ENCODE data around the gene RACGAP1.

DNA sequence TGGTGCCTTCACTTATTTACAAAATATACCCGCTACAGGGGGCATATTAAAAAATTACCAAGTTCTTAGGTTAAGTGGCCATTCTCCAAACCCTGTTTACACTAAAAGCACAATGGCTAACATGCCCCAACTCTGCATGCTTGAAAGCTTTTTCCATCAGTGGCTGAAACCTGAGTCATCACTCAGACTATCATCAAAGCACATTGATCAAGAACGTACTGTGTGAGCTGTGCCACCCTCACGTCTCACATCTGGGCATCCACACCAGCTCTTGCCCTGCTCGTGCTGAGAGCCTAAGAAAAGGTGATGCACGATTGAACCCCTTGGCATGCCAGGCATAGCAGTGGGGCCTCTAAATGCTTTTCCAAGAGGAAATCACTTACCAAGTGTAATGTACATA lies 39.3 kb downstream of the RACGAP1 start:
- TF ChIP-seq, protein P1, sequence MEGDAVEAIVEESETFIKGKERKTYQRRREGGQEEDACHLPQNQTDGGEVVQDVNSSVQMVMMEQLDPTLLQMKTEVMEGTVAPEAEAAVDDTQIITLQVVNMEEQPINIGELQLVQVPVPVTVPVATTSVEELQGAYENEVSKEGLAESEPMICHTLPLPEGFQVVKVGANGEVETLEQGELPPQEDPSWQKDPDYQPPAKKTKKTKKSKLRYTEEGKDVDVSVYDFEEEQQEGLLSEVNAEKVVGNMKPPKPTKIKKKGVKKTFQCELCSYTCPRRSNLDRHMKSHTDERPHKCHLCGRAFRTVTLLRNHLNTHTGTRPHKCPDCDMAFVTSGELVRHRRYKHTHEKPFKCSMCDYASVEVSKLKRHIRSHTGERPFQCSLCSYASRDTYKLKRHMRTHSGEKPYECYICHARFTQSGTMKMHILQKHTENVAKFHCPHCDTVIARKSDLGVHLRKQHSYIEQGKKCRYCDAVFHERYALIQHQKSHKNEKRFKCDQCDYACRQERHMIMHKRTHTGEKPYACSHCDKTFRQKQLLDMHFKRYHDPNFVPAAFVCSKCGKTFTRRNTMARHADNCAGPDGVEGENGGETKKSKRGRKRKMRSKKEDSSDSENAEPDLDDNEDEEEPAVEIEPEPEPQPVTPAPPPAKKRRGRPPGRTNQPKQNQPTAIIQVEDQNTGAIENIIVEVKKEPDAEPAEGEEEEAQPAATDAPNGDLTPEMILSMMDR (IDR thresholded peaks at IDR 0.05; ENCODE audit: poor library complexity, severe bottlenecking), result no peak
- TF ChIP-seq EP300 (conservative IDR thresholded peaks at IDR 0.05; ENCODE audit: poor library complexity, severe bottlenecking) (no peak), EZH2 (IDR thresholded peaks at IDR 0.05; ENCODE audit: borderline replicate concordance, insufficient read depth, low read length, poor library complexity, severe bottlenecking) (no peak), POLR2AphosphoS5 (IDR thresholded peaks at IDR 0.05) (no peak), TAF1 (IDR thresholded peaks at IDR 0.05; ENCODE audit: low read depth) (no peak), RAD21 (conservative IDR thresholded peaks at IDR 0.05) (no peak)
- TF ChIP-seq, protein P2, sequence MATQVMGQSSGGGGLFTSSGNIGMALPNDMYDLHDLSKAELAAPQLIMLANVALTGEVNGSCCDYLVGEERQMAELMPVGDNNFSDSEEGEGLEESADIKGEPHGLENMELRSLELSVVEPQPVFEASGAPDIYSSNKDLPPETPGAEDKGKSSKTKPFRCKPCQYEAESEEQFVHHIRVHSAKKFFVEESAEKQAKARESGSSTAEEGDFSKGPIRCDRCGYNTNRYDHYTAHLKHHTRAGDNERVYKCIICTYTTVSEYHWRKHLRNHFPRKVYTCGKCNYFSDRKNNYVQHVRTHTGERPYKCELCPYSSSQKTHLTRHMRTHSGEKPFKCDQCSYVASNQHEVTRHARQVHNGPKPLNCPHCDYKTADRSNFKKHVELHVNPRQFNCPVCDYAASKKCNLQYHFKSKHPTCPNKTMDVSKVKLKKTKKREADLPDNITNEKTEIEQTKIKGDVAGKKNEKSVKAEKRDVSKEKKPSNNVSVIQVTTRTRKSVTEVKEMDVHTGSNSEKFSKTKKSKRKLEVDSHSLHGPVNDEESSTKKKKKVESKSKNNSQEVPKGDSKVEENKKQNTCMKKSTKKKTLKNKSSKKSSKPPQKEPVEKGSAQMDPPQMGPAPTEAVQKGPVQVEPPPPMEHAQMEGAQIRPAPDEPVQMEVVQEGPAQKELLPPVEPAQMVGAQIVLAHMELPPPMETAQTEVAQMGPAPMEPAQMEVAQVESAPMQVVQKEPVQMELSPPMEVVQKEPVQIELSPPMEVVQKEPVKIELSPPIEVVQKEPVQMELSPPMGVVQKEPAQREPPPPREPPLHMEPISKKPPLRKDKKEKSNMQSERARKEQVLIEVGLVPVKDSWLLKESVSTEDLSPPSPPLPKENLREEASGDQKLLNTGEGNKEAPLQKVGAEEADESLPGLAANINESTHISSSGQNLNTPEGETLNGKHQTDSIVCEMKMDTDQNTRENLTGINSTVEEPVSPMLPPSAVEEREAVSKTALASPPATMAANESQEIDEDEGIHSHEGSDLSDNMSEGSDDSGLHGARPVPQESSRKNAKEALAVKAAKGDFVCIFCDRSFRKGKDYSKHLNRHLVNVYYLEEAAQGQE (IDR thresholded peaks at IDR 0.05; ENCODE audit: borderline replicate concordance), result no peak

Measured in neural cell (in vitro differentiated cells).